ENCODE results near the gene TH.
A peak's percentile ranks its signal among the peaks of the same experiment; 100 is the strongest.

Gene TH

GRCh38 chr11:2139123-2139521, 32.5 kb downstream of the TH start, which contains the start of gene IGF2:
TSS of gene IGF2 (minus strand) at chr11:2139389. CDS start at chr11:2135523, 3,866 bp downstream.
- no peak for DNase-seq

GRCh38 chr11:2138431-2139122, 33.0 kb downstream of the TH start:
- DNase-seq: peak; percentile 27

GRCh38 chr11:2138068-2138430, 33.6 kb downstream of the TH start:
- DNase-seq: no peak

- peak; percentile 28 for DNase-seq
Measured at GRCh38 chr11:2137202-2138067, 34.2 kb downstream of the TH start.

GRCh38 chr11:2136952-2137201, 34.7 kb downstream of the TH start:
- DNase-seq: no peak

GRCh38 chr11:2136209-2136951, 35.2 kb downstream of the TH start:
- DNase-seq: no peak

- DNase-seq: no peak
Measured at GRCh38 chr11:2135648-2136201, 35.9 kb downstream of the TH start.

- DNase-seq: no peak
Measured at GRCh38 chr11:2135018-2135569, 36.5 kb downstream of the TH start.

- DNase-seq: no peak
Measured at GRCh38 chr11:2134022-2135010, 37.3 kb downstream of the TH start.

GRCh38 chr11:2133241-2134021, 38.2 kb downstream of the TH start:
- no peak for DNase-seq

- DNase-seq: no peak
Measured at GRCh38 chr11:2132874-2133240, 38.8 kb downstream of the TH start.

GRCh38 chr11:2132246-2132645, 39.4 kb downstream of the TH start:
- no peak for DNase-seq

GRCh38 chr11:2131371-2132236, 40.0 kb downstream of the TH start:
- DNase-seq: no peak

- DNase-seq: no peak
Measured at GRCh38 chr11:2130881-2131352, 40.7 kb downstream of the TH start.

- DNase-seq: no peak
Measured at GRCh38 chr11:2129699-2130366, 41.8 kb downstream of the TH start.

- DNase-seq: no peak
Measured at GRCh38 chr11:2129308-2129698, 42.3 kb downstream of the TH start.

GRCh38 chr11:2128511-2129307, 42.9 kb downstream of the TH start:
- no peak for DNase-seq

GRCh38 chr11:2128130-2128510, 43.5 kb downstream of the TH start:
- DNase-seq: no peak

Data from suppressor macrophage treated with lipopolysaccharide for 4 hours (primary cell).